Osteoblast (primary cell): ENCODE results near the gene SRSF8. TPM values are rescaled to one million over a fixed set of nuclear protein-coding genes. Genes with fewer than 3 reads are reported as not detected.

Experiments used
- DNase-seq: peaks from one replicate; pipeline ENCODE4 v3.0.0; 2011; ENCODE audit warnings: low spot score, mixed read lengths; ENCODE audit not compliant: insufficient read length; ENCODE audit errors: missing footprints
- H2AFZ ChIP-seq: 2 replicates; pipeline ENCODE4 v1.6.0; 2011; ENCODE audit warnings: mild to moderate bottlenecking, low read length
- H3K27ac ChIP-seq: 2 replicates; pipeline ENCODE4 v1.5.1; 2011; ENCODE audit warnings: mild to moderate bottlenecking, low read depth, low read length, moderate library complexity
- H3K27me3 ChIP-seq: 2 replicates; pipeline ENCODE4 v1.6.0; 2012; ENCODE audit warnings: mild to moderate bottlenecking, control low read depth, inconsistent platforms, low read length, moderate library complexity; ENCODE audit not compliant: insufficient read depth
- H3K36me3 ChIP-seq: 2 replicates; pipeline ENCODE4 v1.5.1; 2011; ENCODE audit warnings: mild to moderate bottlenecking, low read length, control low read depth, moderate library complexity; ENCODE audit not compliant: insufficient read depth
- H3K4me1 ChIP-seq: 2 replicates; pipeline ENCODE4 v1.5.1; 2011; ENCODE audit warnings: mild to moderate bottlenecking, low read length, control low read depth, moderate library complexity; ENCODE audit not compliant: insufficient read depth
- H3K4me2 ChIP-seq: 2 replicates; pipeline ENCODE4 v1.6.0; 2011; ENCODE audit warnings: mild to moderate bottlenecking, low read length; ENCODE audit not compliant: insufficient read depth
- H3K4me3 ChIP-seq: fragments of 200-600 bp; sonication (generic); 3 replicates; pipeline ENCODE4 v1.5.1; 2012; ENCODE audit warnings: mild to moderate bottlenecking, low read length, inconsistent platforms; ENCODE audit not compliant: insufficient read depth
- H3K79me2 ChIP-seq: 2 replicates; pipeline ENCODE4 v1.6.0; 2012; ENCODE audit warnings: mild to moderate bottlenecking, low read length, control low read depth, inconsistent platforms; ENCODE audit not compliant: insufficient read depth
- H3K9me3 ChIP-seq: 2 replicates; pipeline ENCODE4 v1.5.1; 2011; ENCODE audit warnings: low read depth, low read length, control low read depth
- H4K20me1 ChIP-seq: 2 replicates; pipeline ENCODE4 v1.6.0; 2012; ENCODE audit warnings: mild to moderate bottlenecking, low read length, control low read depth; ENCODE audit not compliant: insufficient read depth
- total RNA-seq: library from RNA; depleted of rRNA; stranded (reverse); fragments of >200 nt; gene quantifications from 2 replicates; pipeline ENCODE4 v1.2.3, GENCODE V29; 2012
- TF ChIP-seq, protein P1 (sequence below): IDR thresholded peaks from 2 replicates; pipeline ENCODE4 v1.5.1; 2011; ENCODE audit warnings: mild to moderate bottlenecking, low read depth, low read length, moderate library complexity; ENCODE audit errors: extremely low read depth

SRSF8 gene
- total RNA-seq, 1 donor = 20.6 TPM

DNA sequence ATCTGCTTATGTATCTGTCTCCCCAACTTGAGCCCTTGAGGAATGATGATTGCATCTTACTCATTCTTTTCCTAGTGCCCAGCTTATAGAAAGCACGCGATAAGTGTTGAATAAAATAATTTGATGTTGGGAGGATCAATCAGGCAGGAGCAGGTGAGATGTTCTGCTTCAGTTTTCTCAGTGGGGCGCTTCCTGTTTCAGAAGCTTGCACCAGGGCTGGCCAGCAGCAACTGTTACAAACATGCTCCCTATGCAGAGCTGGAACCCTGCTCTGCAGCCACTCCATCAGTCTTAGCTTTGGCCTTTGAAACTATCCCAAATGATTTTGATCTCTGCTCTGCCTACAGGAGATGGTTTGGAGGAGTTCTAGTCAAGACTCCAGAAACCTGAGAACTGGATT lies 26.8 kb downstream of the SRSF8 start:
- H4K20me1 ChIP-seq = peaks cover 9% of the 10 kb centered on the region
- no peak overlapping the region for H3K4me3 ChIP-seq
- H3K4me2 ChIP-seq = no peak overlapping the region
- H2AFZ ChIP-seq = no peak overlapping the region
- H3K27ac ChIP-seq = peak overlapping the region; percentile 34
- no peaks in the 10 kb centered on the region for H3K9me3 ChIP-seq
- no peaks in the 10 kb centered on the region for H3K27me3 ChIP-seq
- TF ChIP-seq, protein P1, sequence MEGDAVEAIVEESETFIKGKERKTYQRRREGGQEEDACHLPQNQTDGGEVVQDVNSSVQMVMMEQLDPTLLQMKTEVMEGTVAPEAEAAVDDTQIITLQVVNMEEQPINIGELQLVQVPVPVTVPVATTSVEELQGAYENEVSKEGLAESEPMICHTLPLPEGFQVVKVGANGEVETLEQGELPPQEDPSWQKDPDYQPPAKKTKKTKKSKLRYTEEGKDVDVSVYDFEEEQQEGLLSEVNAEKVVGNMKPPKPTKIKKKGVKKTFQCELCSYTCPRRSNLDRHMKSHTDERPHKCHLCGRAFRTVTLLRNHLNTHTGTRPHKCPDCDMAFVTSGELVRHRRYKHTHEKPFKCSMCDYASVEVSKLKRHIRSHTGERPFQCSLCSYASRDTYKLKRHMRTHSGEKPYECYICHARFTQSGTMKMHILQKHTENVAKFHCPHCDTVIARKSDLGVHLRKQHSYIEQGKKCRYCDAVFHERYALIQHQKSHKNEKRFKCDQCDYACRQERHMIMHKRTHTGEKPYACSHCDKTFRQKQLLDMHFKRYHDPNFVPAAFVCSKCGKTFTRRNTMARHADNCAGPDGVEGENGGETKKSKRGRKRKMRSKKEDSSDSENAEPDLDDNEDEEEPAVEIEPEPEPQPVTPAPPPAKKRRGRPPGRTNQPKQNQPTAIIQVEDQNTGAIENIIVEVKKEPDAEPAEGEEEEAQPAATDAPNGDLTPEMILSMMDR = no peak
- DNase-seq = no peak
- H3K4me1 ChIP-seq = peaks cover 50% of the 10 kb centered on the region
- no peaks in the 10 kb centered on the region for H3K36me3 ChIP-seq
- H3K79me2 ChIP-seq = peaks cover 42% of the 10 kb centered on the region

DNA sequence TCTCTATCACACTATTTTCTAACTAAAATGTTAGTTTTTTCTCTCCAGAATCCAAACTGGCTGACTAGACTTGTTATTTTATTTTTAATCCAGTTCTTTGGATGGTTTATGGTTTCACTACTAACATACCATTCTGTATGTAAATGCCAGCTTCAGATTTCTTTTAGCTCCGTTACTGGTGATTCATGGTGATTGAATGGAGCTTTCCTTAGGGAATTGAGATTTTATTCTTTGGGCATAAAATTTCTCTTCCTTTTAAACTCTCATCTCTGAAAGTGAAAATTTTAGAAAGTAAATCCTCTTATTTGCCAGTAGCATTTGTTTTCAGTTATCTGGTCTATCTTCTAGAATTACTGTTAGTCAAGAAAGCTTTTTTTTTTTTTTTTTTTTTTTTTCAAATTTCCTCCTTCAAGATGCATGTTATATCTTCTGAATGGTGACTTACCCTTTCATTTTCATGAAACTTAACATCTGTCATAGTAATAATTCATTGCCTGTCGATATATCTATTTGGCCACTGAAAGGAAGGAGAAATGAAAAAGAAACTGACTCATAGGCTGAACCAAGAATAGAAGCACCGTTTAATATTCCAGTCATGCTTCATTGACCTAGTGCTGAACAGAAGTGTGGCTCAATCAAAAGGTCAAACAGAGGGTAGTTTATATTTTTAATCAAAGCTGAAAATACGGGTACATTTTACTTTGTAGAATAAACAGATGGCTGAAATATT lies 29.3 kb downstream of the SRSF8 start:
- H3K4me3 ChIP-seq = peak overlapping the region; percentile 12
- H3K79me2 ChIP-seq = peaks cover 55% of the 10 kb centered on the region
- DNase-seq = peak; percentile 62
- H3K4me1 ChIP-seq = peaks cover 44% of the 10 kb centered on the region
- H4K20me1 ChIP-seq = peaks cover 9% of the 10 kb centered on the region
- no peaks in the 10 kb centered on the region for H3K27me3 ChIP-seq
- TF ChIP-seq, protein P1 = no peak
- no peaks in the 10 kb centered on the region for H3K36me3 ChIP-seq
- no peaks in the 10 kb centered on the region for H3K9me3 ChIP-seq
- no peak overlapping the region for H2AFZ ChIP-seq
- peak overlapping the region; percentile 75 for H3K4me2 ChIP-seq
- H3K27ac ChIP-seq = peak overlapping the region; percentile 88

DNA sequence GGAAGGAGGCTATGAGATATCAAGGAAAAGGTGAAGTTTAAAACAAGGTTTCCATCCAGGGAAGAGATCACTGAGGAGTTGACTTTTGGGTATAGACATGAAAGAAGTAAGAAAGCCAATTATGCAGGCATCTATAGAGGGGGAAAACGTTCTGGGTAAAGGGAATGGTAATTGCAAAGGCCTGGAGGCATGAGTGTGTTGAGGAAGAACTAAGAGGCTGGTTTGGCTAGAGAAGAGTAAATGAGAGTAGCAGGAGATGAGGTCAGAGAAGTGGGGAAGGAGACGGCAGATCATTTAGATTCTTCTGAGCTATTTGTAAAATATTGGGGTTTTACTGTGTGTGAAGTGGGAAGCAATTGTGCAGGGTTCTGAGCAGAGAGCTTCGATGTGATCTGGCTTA lies 30.5 kb downstream of the SRSF8 start:
- no peak for DNase-seq
- Histone ChIP-seq H3K79me2 (peaks cover 43% of the 10 kb centered on the region), H3K9me3 (no peaks in the 10 kb centered on the region)

DNA sequence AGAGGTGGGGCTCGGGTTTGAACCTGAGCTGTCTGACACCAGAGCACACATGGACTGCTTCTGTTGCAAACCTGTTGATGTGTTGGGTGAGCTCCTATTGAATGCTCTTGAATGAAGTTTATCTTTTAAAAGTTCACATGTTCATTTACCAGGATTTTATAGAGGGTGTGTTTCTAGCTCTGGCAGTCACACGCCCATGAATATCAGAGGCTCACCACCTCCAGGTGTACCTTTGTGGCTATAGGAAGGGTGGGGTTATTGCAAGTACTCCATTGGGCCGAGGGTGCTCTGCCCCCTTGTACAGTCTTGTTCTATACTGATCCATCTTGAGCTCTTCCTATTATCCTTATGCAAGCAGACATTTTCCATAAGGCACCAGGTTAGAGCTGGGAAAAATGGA lies 32.1 kb downstream of the SRSF8 start:
- Histone ChIP-seq H3K4me1 (peaks cover 21% of the 10 kb centered on the region), H3K79me2 (peaks cover 40% of the 10 kb centered on the region), H3K36me3 (no peaks in the 10 kb centered on the region), H4K20me1 (no peaks in the 10 kb centered on the region), H2AFZ (no peak overlapping the region), H3K9me3 (no peaks in the 10 kb centered on the region), H3K27ac (no peak overlapping the region), H3K27me3 (no peaks in the 10 kb centered on the region), H3K4me2 (no peak overlapping the region), H3K4me3 (no peak overlapping the region)
- TF ChIP-seq, protein P1 = no peak
- no peak for DNase-seq

More for the DNA sequence above, 30.5 kb downstream of the SRSF8 start:
- Histone ChIP-seq H3K4me2 (no peak overlapping the region), H3K36me3 (no peaks in the 10 kb centered on the region), H3K27ac (no peak overlapping the region), H3K4me3 (no peak overlapping the region), H3K4me1 (peaks cover 36% of the 10 kb centered on the region), H4K20me1 (peaks cover 6% of the 10 kb centered on the region), H2AFZ (no peak overlapping the region), H3K27me3 (no peaks in the 10 kb centered on the region)
- TF ChIP-seq, protein P1 = no peak
